K562 (cell line): ENCODE data around the gene MRPL4. TPM values are rescaled to one million over a fixed set of nuclear protein-coding genes. Genes with fewer than 3 reads are reported as not detected.

Source experiments
- BDP1 ChIP-seq: IDR thresholded peaks from 3 replicates; pipeline ENCODE4 v1.6.1; 2011; ENCODE audit not compliant: insufficient read length, insufficient read depth
- ELF4 ChIP-seq: fragments of 450-650 bp; formaldehyde crosslinking; IDR thresholded peaks from 2 replicates; pipeline ENCODE4 v1.4.0; 2022; ENCODE audit warnings: missing genetic modification characterization
- ERF ChIP-seq: fragments of 450-650 bp; formaldehyde crosslinking; IDR thresholded peaks from 2 replicates; pipeline ENCODE4 v1.4.0; 2020; ENCODE audit warnings: mild to moderate bottlenecking, mixed read lengths
- KAT7 ChIP-seq: sonication (generic); formaldehyde crosslinking; IDR thresholded peaks from 2 replicates; pipeline ENCODE4 v1.8.0; 2022; ENCODE audit warnings: missing genetic modification reagents, mild to moderate bottlenecking, borderline replicate concordance
- MXD1 ChIP-seq: fragments of 250-450 bp; sonication (Bioruptor Pico); IDR thresholded peaks from 2 replicates; pipeline ENCODE4 v1.8.0; 2021; ENCODE audit warnings: borderline replicate concordance, mild to moderate bottlenecking, moderate library complexity; ENCODE audit not compliant: poor library complexity, severe bottlenecking
- PTTG1 ChIP-seq: fragments of 450-650 bp; IDR thresholded peaks from 2 replicates; pipeline ENCODE4 v1.6.1; 2016; ENCODE audit warnings: low read depth, mild to moderate bottlenecking, missing genetic modification characterization, missing compliant biosample characterization
- RBM39 ChIP-seq: fragments of 200-400 bp; formaldehyde crosslinking; optimal IDR thresholded peaks from 2 replicates; pipeline ENCODE3; 2018; ENCODE audit warnings: low read depth, low read length
- REST ChIP-seq, 2 experiments: fragments of 450-650 bp; formaldehyde crosslinking in 1 of 2; IDR thresholded peaks; 2 replicates each; pipeline versions ENCODE4 v1.4.0 to v1.6.1; 2014 to 2020; ENCODE audit warnings: mild to moderate bottlenecking in 2 of 2, borderline replicate concordance in 1 of 2, low read depth in 1 of 2
- SIRT6 ChIP-seq: IDR thresholded peaks from one replicate; pipeline ENCODE4 v1.6.1; 2012; ENCODE audit warnings: low read depth, mild to moderate bottlenecking, control low read depth, inconsistent platforms, low read length, moderate library complexity
- SMARCE1 ChIP-seq: fragments of 450-650 bp; IDR thresholded peaks from 2 replicates; pipeline ENCODE4 v1.7.1; 2016; ENCODE audit warnings: mild to moderate bottlenecking
- SP2 ChIP-seq: IDR thresholded peaks from 2 replicates; pipeline ENCODE4 v1.6.1; 2011; ENCODE audit warnings: mild to moderate bottlenecking, low read depth, low read length, moderate library complexity; ENCODE audit not compliant: poor library complexity, severe bottlenecking; ENCODE audit errors: extremely low read depth
- TBP ChIP-seq: optimal IDR thresholded peaks from 2 replicates; pipeline ENCODE3; 2011; ENCODE audit warnings: low read depth, low read length, improper control_type of control experiment
- ZFP30 ChIP-seq: fragments of 250-450 bp; sonication (Bioruptor Pico); IDR thresholded peaks from 2 replicates; pipeline ENCODE4 v1.8.0; 2022; ENCODE audit warnings: moderate library complexity, mild to moderate bottlenecking, inconsistent platforms, borderline replicate concordance
- polyA plus RNA-seq, 8 experiments: library from polyadenylated mRNA; depleted of rRNA in 4 of 8; stranded (reverse) in 5 of 8; unstranded in 3 of 8; fragments of >200 nt; fragmentation: Nextera tagmentation in 2 of 8; fragmentation: Illumina TruSeq in 1 of 8; extraction: Ambion mirVana in 2 of 8; extraction: Trizol in 1 of 8; gene quantifications; 2 replicates each; pipeline versions ENCODE4 v1.2.1 to v1.2.3, GENCODE V29; 2011 to 2014; ENCODE audit warnings: inconsistent platforms in 1 of 8, missing spikeins in 1 of 8
- total RNA-seq, 7 experiments: library from RNA; depleted of rRNA in 6 of 7; stranded (reverse); fragments of >200 nt in 6 of 7; fragmentation: Illumina TruSeq in 2 of 7; extraction: Trizol in 2 of 7; gene quantifications; 2 replicates each; pipeline versions ENCODE4 v1.2.1 to v1.2.3, GENCODE V29; 2011 to 2021; ENCODE audit warnings: low replicate concordance in 1 of 7

MRPL4 gene
- total and polyA plus RNA-seq, 9 of the 15 experiments (the other 6 are each of a cell fraction or from before 2014, with no cell fraction given), result 1.4 to 239 (median 64.9) TPM

GRCh38 chr19:10305139-10305806 is 53.3 kb downstream of the MRPL4 start (continued):
- TF ChIP-seq REST (IDR thresholded peaks at IDR 0.05; ENCODE audit: borderline replicate concordance) (no peak), REST (CRISPR knock-in tag; IDR thresholded peaks at IDR 0.05; ENCODE audit: low read depth) (no peak), SIRT6 (no peak), BDP1 (no peak), ERF (CRISPR knock-in tag) (peak; percentile 86; the same call in 1 of the 2 replicates), ZFP30 (CRISPR knock-in tag) (no peak), SMARCE1 (no peak), TBP (no peak), KAT7 (no peak), MXD1 (CRISPR knock-in tag) (no peak), ELF4 (CRISPR knock-in tag) (no peak), RBM39 (no peak), SP2 (no peak), PTTG1 (tag) (no peak)
